Measurements from ENCODE around the gene CMTM2. TPM values are rescaled to one million over a fixed set of nuclear protein-coding genes. Genes with fewer than 3 reads are reported as not detected.

CMTM2 gene
- total RNA-seq, 4 donors from 2014 or later: not detected

DNA sequence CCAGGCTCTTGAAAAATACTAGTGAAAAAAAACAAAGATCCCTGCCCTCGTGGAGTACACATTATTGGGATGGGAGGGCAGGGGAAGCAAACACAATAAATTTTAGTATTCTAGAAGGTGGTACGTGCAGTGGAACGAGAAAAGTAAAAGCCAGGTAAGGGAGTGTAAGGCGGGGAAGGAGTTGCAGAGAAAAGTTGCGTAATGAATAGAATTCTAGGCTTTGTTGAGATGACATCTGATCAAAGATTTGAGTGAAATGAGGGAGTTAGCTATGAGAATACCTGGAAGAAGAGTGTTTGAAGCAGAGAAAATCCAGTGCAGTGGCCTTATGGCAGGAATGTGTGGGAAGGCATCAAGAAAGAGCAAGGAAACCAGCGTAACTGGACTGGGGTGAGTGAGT, 24.8 kb upstream of the CMTM2 start:
- no peak for ATAC-seq
- 86 to 93% methylated on average over 6 of the region's 6 CpGs for whole genome bisulfite sequencing, 2 donors (ENCODE audit: low coverage in 1 of 2)

DNA sequence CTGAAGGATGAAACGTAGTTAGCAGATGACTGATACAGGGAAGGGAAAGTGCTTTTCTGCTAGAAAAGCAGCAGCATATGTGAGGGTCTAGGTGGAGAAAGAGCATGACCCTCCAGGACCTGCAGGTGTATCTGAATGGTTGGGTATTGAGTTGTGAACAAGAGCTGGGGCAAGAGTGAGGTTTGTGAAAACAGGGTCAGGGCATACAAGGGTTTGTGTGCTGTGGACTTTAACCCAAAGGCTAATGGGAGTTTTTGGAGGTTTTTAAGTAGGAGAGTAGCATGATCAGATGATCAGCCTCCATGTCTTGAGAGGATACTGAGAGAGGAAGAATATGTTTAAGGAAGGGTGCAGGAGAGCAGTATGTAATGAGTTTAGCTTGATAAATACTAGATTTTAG, 19.2 kb upstream of the CMTM2 start:
- Histone ChIP-seq H3K27ac (no peak overlapping the region), H3K36me3 (peaks cover 0 to 33% of the 10 kb centered on the region in 2 donors), H3K4me1 (peaks cover 0 to 10% (median 0%) of the 10 kb centered on the region in 3 donors), H3K27me3 (no peaks in the 10 kb centered on the region), H3K4me3 (no peak overlapping the region), H3K9me3 (no peaks in the 10 kb centered on the region)
- no peak for ATAC-seq
- WGBS, 2 donors (ENCODE audit: low coverage in 1 of 2): 67 to 90% methylated on average over 1 of the region's 1 CpG
- TF ChIP-seq, protein P1, sequence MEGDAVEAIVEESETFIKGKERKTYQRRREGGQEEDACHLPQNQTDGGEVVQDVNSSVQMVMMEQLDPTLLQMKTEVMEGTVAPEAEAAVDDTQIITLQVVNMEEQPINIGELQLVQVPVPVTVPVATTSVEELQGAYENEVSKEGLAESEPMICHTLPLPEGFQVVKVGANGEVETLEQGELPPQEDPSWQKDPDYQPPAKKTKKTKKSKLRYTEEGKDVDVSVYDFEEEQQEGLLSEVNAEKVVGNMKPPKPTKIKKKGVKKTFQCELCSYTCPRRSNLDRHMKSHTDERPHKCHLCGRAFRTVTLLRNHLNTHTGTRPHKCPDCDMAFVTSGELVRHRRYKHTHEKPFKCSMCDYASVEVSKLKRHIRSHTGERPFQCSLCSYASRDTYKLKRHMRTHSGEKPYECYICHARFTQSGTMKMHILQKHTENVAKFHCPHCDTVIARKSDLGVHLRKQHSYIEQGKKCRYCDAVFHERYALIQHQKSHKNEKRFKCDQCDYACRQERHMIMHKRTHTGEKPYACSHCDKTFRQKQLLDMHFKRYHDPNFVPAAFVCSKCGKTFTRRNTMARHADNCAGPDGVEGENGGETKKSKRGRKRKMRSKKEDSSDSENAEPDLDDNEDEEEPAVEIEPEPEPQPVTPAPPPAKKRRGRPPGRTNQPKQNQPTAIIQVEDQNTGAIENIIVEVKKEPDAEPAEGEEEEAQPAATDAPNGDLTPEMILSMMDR (IDR thresholded peaks at IDR 0.05): no peak
- TF ChIP-seq EP300 (IDR thresholded peaks at IDR 0.05) (no peak), POLR2AphosphoS5 (IDR thresholded peaks at IDR 0.05) (no peak), POLR2A (IDR thresholded peaks at IDR 0.05) (no peak)

More for the DNA sequence above, 24.8 kb upstream of the CMTM2 start:
- peaks cover 0 to 48% (median 16%) of the 10 kb centered on the region in 3 donors for H3K4me1 ChIP-seq
- no peak overlapping the region for H3K27ac ChIP-seq
- TF ChIP-seq POLR2A (IDR thresholded peaks at IDR 0.05): no peak
- TF ChIP-seq POLR2AphosphoS5 (IDR thresholded peaks at IDR 0.05): no peak
- no peak for TF ChIP-seq EP300 (IDR thresholded peaks at IDR 0.05)
- TF ChIP-seq, protein P1 (IDR thresholded peaks at IDR 0.05): no peak
- H3K4me3 ChIP-seq: no peak overlapping the region
- no peaks in the 10 kb centered on the region for H3K27me3 ChIP-seq
- H3K9me3 ChIP-seq: no peaks in the 10 kb centered on the region
- peaks cover 0 to 6% of the 10 kb centered on the region in 2 donors for H3K36me3 ChIP-seq

DNA sequence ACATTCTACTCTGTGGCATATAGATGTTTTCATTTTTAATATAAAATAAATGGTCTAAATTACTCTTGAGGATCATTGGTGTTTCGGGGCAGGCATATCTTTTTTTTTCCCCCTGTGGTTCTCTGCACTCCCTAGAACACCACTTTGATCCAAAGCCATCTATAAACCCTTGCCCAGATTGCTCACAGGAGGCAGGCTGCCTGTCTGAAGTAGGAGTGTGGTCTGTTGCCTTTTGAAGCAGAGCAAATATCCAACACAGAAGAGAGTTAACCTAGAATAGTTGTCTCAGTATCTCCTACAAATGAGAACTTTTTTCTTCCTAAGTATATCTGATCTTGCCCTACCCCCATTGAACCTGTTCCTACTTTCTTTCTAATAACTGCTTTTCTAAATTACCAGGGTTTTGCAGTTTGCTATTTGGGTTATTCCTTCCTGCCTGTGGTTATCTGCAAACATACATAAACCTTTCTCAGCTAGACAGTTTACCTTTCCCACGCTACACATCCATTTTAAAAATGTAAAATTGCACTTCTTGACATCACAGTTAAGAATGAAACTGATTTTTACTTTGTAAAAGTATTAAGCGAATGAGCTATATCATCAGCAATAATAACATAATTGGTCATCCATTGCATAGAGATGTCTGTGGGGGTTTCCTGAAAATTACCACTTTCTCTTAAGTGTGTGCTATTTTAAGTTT, 17.7 kb upstream of the CMTM2 start:
- H3K9me3 ChIP-seq: no peaks in the 10 kb centered on the region
- H3K4me3 ChIP-seq: no peak overlapping the region
- peaks cover 0 to 47% of the 10 kb centered on the region in 2 donors for H3K36me3 ChIP-seq
- peaks cover 0 to 2% (median 0%) of the 10 kb centered on the region in 3 donors for H3K4me1 ChIP-seq
- WGBS, 2 donors (ENCODE audit: low coverage in 1 of 2): 93 to 100% methylated on average over 2 to 3 of the region's 3 CpGs
- ATAC-seq: no peak
- TF ChIP-seq EP300 (IDR thresholded peaks at IDR 0.05): no peak
- no peak for TF ChIP-seq POLR2A (IDR thresholded peaks at IDR 0.05)
- TF ChIP-seq, protein P1 (IDR thresholded peaks at IDR 0.05): no peak
- no peak for TF ChIP-seq POLR2AphosphoS5 (IDR thresholded peaks at IDR 0.05)
- no peak overlapping the region for H3K27ac ChIP-seq
- H3K27me3 ChIP-seq: no peaks in the 10 kb centered on the region

DNA sequence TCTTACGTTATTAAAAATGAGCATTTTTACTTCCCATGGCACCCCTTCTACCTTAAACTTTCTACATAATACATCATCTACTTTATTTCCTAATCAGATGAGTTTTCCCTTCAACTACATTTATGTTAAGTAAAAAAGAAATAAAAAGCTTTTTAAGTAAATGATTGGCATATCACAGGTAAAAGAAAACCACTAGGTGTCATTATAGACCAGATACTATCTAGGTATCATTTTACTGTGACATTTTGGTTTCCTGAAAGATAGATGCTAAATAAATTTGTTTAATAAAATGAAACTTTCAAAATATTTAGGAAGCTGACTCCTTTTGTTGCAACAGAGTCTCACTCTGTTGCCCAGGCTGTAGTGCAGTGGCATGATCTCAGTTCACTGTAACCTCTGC, 16.9 kb upstream of the CMTM2 start:
- no peaks in the 10 kb centered on the region for H3K27me3 ChIP-seq
- WGBS, 2 donors (ENCODE audit: low coverage in 1 of 2): 67 to 90% methylated on average over 1 of the region's 1 CpG
- no peaks in the 10 kb centered on the region for H3K4me1 ChIP-seq
- no peaks in the 10 kb centered on the region for H3K9me3 ChIP-seq
- peaks cover 0 to 51% of the 10 kb centered on the region in 2 donors for H3K36me3 ChIP-seq
- TF ChIP-seq, protein P1 (IDR thresholded peaks at IDR 0.05): peak in 1 of 4 experiments; percentile 8
- TF ChIP-seq POLR2A (IDR thresholded peaks at IDR 0.05): no peak
- no peak for TF ChIP-seq POLR2AphosphoS5 (IDR thresholded peaks at IDR 0.05)
- no peak overlapping the region for H3K27ac ChIP-seq
- no peak overlapping the region for H3K4me3 ChIP-seq
- no peak for ATAC-seq

DNA sequence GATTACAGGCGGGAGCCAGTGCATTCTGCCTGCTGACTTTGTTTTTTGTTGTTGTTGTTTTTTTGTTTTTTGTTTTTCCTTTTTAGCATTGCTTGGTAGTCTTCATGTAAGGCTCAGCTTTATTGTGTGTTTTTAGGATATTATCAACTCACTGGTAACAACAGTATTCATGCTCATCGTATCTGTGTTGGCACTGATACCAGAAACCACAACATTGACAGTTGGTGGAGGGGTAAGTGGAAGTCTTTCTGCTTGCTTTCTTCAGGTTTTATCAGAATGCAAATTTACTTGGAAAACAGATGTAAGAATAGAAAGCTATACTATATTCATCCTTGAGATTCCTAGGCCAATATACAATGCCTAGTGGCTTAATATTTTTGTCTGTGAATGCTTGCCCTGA, 16.3 kb upstream of the CMTM2 start:
- no peak for TF ChIP-seq POLR2AphosphoS5 (IDR thresholded peaks at IDR 0.05)
- no peak for TF ChIP-seq POLR2A (IDR thresholded peaks at IDR 0.05)
- TF ChIP-seq, protein P1 (IDR thresholded peaks at IDR 0.05): no peak
- no peak for TF ChIP-seq EP300 (IDR thresholded peaks at IDR 0.05)
- 92 to 94% methylated on average over 2 of the region's 2 CpGs for WGBS, 2 donors (ENCODE audit: low coverage in 1 of 2)
- no peak overlapping the region for H3K27ac ChIP-seq
- H3K36me3 ChIP-seq: peaks cover 0 to 50% of the 10 kb centered on the region in 2 donors
- H3K27me3 ChIP-seq: no peaks in the 10 kb centered on the region
- ATAC-seq: no peak
- H3K4me3 ChIP-seq: no peak overlapping the region
- H3K4me1 ChIP-seq: no peaks in the 10 kb centered on the region
- H3K9me3 ChIP-seq: no peaks in the 10 kb centered on the region
